22Rv1 (cell line): Measurements from ENCODE around the gene RAC3.

Source experiments
- ZFX ChIP-seq: fragments of 450-650 bp; IDR thresholded peaks from 2 replicates; pipeline ENCODE4 v1.6.1; 2017; ENCODE audit warnings: antibody characterized with exemption, borderline replicate concordance
- TF ChIP-seq, protein P1 (sequence below): fragments of 450-650 bp; IDR thresholded peaks from 2 replicates; pipeline ENCODE4 v1.5.1; 2017; ENCODE audit warnings: mild to moderate bottlenecking

DNA sequence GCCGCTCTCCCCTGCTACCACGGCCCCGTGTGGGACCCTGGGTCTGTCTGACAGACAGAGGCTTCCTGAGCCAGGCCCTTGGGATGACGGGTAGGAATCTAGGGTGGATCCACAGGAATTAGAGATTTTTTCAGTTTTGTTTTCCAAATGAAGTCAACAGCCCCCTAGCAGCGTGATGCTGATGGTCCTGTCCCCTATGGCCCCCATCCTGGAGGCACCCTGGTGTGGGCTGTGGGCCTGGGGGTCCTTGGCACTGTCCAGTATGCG lies 24.3 kb upstream of the RAC3 start:
- TF ChIP-seq, protein P1, sequence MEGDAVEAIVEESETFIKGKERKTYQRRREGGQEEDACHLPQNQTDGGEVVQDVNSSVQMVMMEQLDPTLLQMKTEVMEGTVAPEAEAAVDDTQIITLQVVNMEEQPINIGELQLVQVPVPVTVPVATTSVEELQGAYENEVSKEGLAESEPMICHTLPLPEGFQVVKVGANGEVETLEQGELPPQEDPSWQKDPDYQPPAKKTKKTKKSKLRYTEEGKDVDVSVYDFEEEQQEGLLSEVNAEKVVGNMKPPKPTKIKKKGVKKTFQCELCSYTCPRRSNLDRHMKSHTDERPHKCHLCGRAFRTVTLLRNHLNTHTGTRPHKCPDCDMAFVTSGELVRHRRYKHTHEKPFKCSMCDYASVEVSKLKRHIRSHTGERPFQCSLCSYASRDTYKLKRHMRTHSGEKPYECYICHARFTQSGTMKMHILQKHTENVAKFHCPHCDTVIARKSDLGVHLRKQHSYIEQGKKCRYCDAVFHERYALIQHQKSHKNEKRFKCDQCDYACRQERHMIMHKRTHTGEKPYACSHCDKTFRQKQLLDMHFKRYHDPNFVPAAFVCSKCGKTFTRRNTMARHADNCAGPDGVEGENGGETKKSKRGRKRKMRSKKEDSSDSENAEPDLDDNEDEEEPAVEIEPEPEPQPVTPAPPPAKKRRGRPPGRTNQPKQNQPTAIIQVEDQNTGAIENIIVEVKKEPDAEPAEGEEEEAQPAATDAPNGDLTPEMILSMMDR = no peak
- TF ChIP-seq ZFX = no peak
